Stimulated activated CD8-positive, alpha-beta memory T cell treated with anti-CD3 and anti-CD28 coated beads, Interleukin-4, amount 100 ng/mL, for 24 hours (primary cell): ENCODE measurements around the gene TAS2R20.

ENCODE experiments used
- DNase-seq: peaks from one replicate; pipeline ENCODE4 v3.0.0-alpha.2; 2020; ENCODE audit warnings: low read depth

The TAS2R20 gene

DNA sequence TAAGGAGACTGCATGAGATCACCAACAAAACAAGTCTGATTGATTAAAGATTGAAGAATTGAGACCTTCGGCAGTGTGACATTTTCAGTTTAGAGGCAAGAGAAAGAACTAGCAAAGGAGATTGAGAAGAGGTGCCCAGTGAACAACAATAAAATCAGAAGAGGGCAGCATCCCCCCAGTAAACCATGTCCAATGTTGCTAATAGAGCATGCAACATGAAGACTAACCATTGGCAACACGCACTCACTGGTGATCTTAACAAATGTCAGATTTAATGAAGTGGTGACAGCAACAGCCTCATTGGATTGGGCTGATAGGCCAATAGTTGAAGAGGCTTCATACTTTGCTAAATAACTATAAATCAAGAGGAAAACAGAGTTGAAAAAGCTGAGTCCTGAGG, 38.3 kb downstream of the TAS2R20 start:
- no peak for DNase-seq

DNA sequence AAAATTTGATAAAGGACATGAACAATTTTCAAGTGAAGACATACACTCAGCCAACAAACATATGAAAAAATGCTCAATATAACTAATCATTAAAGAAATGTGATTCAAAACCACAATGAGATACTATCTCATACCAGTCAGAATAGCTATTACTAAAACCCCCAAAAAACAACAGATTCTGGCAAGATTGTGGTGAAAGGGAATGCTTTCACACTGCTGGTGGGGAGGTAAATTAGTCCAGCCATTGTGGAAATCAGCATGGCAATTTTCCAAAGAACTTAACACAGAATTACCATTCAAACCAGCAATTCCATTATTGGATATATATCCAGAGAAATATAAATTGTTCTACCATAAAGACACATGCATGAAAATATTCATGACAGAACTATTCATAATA, 40.4 kb downstream of the TAS2R20 start:
- no peak for DNase-seq

DNA sequence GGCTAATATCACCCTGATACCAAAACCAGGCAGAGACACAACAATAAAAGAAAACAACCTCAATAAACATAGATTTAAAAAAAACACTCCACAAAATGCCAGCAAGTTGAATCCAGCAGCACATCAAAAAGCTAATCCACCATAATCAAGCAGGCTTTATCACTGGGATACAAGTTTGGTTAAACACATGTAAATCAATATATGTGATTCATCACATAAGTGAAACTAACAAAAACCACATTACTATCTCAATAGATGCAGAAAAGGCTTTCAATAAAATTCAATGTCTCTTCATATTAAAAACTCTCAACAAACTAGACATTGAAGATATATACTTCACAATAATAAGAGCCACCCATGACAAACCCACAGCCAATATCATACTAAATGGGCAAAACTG, 42.0 kb downstream of the TAS2R20 start:
- DNase-seq, result no peak

DNA sequence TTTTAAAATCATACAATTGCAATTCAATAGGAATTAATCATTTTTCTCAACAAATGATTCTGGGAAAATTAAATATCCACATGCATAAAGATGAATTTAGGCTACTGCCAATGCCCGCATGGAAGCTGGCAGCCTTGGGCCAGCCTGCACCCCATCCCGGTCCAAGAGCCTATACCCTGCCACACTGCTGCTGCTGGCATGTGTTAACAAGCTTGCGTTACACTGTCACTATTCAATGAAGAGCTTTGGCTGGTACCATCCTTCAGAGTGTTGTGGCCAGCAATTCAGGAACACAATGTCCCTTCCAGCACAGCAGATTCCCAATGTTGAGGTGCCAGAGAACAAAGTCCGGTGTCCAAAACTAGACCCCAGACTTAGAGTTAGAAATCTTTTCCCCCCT, 45.5 kb downstream of the TAS2R20 start:
- no peak for DNase-seq
